HG03432 (cell line): ENCODE data around the gene ADAM33.

ENCODE experiments used
- ATAC-seq: cut with Tn5 transposase; IDR thresholded peaks from one replicate; pipeline ENCODE4 v1.9.1; 2021; ENCODE audit warnings: mild to moderate bottlenecking, moderate library complexity; ENCODE audit not compliant: unreplicated experiment

ADAM33 gene

DNA sequence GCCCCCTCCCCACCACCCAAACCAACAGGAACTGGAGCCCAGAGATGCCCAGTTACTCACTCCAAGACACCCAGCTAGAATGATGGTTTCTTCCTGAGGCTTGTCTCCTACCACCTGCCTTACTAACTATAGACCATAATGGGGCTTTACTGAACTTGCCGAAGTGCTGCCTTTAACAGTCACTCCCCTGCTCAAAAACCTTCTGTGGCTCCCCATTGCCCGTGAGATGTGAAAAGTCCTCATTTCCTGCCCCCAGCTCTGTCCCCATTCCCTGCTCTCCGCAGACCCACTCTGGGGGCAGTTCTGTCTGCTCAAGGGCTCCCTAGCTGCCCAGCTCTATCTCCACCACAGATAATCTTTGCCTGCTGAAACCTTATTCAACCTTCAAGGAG is 25.7 kb upstream of the ADAM33 start:
- no peak for ATAC-seq

DNA sequence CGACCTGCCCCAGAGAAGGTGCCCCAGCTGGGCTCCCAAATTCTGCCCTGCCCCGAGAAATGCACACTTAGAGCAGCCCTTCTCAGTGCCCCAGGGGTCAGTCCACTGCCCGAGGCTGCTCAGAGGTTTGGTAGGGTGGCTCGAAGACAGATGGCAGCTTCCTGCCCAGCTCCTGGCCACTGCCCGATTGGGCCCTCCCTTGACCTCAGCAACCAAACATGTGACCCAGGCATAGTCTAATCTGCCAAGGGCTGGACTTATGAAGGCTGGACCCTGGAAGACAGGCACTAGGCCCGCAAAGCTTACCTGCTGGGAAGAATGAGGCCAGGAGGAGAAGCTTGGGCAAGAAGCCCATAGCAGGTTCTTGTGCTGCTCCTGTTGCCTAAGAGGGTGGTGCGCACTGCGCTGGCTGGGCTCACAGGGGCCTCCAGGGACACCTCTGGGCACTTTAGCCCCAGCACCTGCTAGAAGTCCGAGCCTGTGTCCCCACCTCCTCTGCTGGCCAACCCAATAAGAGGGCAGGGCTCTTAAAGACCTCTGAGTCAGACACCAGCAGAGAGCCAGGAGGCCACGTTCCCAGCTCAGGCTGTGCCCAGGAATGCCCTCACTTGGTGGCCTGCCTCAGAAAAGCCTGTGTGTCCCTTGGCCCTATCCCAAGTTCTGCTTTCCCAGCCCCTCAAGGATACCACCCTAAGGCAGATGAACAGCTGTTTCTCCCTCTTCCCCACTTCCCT is 25.1 kb upstream of the ADAM33 start:
- ATAC-seq = no peak

DNA sequence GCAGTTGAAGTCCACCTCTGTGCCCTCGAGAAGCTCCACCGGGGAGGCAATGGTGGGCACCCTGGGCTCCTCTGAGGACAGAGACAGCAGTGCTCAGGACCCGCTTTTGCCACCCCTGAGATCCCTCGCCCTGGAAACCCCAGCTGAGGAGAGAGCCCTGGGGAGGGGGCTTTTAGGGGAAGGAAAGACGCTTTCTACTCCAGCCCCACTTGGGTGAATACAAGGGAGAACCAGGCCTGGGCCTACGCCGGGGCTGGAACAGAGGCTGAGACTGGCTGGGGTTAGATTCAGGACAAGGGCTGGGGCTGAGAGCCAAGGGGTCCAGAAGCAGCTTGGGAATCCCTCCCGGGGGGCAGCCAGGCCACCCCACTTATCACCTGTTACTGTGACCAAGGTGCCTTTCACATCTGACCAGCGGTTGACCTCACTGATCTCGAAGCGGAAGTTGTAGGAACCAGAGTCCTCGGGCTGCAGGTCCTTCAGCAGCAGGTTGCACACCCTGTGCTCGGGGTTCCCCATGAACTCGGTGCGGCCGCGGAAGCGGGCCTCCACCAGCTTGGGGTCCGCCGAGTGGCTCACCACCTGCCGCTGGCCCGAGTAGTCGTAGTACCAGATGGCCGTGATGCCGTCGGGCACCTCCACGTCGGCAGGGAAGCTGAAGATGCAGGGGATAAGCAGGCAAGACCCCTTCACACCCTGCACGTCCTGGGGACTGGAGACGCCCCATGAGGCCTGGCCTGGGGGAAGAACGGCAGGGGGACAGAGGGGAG is 24.3 kb upstream of the ADAM33 start:
- no peak for ATAC-seq

DNA sequence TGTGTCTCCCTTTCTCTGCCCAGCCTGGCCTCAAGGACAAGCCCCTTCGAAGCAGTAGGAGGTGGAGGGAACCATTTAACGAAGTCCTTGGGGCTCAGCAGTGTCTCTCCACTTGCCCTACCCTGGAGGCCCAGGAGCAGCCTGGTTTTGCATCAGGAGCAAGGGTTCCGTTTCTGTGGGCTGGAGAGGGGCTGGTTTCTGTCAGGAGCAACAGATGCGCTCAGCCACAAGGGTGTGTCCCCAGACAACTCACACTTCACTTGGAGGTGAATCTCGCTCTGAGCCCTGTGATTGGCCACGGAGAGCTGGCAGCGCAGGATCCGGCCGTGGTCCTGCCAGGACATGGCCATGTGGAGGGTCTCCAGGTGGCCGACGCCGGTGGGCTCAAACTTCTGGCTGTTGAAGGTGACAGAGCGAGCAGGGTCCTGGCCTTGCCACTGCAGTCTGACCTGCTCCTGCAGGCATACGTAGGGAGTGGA is 23.7 kb upstream of the ADAM33 start:
- ATAC-seq = no peak

DNA sequence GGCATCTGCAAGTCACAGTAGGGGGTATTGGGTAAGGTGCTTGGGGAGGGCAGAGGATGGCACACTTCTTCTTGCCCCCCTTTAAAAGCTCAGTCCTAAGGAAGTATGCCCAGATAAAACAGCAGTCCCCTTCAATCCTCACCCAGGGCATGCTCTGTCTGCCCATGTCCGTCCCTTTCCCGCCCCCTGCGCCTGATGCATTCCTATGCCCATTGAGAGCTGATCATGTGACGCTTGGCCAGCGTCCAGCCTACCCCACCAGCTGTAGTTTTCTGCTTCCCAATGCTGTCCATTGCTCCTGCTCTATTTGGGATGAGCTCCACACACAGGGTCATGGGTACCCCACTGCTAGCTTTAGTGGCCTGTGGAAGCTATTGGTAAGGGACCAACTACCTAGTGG is 22.3 kb upstream of the ADAM33 start:
- ATAC-seq = no peak

DNA sequence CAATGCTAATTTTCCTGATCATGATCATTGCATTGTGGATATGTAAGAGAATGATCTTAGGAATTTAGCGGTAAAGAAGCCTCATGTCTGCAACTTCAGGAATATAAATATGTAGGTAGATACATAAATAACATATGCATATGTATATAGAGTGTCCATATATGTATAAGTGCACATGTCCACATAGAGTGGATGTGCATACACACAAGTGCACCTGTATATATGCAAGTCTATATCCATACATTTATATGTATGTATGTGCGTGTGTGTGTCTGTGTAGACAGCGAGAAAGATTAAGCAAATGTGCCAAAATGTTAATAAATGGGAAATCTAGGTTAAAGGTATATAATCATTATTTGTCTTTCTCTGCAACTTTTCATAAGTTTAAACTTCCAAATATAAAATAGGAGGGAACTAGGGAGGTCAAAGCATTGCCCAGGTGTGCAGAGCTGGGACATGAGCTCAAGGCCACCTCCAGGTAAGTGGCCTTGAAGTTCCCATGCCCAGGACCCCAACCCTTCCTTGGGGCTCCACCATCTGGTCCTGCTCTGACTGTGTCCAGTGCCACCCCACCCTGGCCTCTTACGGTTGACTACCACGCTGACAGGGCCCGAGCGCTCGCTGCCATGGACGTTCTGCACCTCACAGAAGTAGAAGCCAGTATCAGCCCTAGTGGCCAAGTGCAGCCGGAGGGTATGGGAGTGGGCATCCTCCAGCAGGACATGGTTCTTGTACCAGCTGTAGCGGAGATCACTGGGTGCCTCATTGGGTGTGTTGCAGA is 21.0 kb upstream of the ADAM33 start:
- no peak for ATAC-seq

DNA sequence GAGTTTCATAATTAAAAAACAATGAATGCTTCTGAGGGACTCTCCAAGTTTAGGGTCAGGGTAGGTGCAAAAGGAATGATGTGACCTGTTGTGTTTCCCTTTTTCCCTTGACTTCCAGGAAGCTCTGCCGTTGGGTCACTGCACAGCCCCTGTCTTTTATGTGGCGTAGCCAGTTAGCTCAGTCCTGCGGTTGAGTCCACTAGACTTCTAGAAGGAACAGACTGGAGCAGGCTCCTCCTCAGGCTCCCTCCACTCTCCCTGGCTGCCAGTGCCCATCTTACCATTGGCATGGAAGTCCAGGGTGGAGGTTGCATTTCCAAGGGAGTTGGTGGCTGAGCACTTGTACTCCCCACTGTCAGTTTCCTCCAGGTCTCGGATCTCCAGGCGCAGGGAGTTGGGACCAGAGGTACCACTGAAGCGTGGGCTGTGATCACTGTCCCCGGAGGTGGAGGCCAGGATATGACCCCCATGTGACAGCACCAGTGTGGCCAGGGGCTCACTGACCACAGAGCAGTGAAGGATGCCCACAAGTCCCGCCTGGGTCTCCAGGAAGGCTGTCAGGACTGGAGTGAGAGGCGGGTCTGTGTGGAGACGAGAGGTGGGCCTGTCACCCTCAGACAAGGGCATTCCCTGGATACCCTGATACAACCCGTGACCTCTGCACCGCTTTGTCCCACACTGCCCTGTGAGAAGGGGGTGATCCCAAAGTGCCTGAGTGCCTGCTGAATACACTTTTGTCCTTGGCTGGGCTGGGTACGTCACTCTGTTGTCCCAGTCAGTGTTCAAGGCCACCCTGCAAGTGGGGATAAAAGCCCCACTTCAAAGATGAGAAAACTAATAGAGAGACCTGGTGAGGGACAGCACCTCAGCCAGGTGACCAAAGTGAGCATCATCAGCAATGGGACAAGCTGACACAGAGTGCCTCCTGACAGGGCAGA is 19.5 kb upstream of the ADAM33 start:
- no peak for ATAC-seq

DNA sequence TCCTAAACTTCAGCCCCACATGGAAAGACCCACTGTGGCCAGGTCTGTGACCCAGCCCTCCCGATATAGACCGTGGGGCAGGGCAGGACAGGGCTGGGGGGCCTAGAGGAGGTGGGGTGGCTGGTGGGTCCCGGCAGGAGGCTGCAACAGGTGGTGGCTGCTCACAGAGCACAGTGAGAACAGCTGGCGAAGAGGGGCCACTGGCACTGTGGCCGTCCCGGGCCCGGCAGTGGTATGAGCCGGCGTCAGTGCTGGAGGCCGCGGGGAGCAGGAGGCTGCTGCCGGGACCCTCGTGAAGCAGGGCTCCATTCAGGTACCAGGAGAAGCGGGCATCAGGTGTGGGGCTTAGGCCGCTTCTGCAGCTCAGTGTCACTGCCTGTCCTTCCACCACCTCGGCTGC is 17.2 kb upstream of the ADAM33 start:
- no peak for ATAC-seq

DNA sequence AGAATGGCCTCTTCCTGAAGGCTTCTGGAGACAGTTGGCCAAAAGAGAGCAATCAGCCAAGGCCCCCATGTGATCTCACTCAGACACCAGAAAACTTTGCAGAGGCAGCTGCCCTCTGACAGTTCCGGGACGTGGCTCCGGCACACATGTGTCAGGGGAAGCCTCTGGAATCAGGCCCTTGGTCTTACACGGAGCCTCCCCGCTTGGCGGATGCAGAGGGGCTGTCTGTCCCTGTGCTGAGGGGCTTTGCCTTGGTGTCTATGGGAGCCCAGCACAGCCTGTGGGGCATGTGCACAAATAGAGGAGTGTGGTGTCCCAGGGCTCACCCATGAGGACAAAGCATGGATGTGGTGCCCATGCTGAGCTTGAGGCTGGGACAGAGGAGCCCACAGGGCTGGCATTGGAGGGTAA is 16.8 kb upstream of the ADAM33 start:
- ATAC-seq = no peak

DNA sequence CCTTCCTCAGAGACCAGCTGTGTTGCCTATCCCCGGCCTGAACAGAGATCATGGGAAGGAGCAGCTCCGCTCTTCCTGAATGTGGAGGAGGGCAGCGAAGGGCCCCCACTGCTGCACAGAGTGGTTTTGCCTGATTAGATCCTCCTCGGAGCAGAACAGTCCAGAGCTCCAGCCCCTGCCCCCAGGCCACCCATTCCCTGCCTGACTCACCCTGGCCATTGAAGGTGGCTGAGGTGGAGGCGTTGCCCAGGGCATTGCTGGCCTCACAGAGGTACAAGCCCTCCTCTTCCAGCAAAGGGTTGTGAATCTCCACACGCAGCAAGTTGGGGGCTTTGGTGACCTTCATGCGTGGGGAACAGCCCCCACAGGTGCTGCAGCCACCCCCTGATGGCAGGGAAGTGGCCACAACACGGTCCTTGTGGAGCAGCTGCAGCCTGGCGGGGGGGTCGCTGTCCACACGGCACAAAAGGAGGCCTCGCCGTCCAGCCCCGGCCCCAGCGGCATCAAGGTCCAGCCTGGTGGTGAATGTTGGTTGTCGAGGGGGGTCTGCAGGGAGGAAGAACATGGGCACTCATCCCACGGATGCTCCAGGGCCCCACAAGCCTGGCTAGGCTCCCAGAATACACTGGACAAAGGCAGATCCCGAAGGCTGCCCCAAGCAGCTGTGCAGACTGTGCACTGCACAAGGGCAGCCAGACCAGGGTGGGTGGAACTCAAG is 15.9 kb upstream of the ADAM33 start:
- no peak for ATAC-seq

DNA sequence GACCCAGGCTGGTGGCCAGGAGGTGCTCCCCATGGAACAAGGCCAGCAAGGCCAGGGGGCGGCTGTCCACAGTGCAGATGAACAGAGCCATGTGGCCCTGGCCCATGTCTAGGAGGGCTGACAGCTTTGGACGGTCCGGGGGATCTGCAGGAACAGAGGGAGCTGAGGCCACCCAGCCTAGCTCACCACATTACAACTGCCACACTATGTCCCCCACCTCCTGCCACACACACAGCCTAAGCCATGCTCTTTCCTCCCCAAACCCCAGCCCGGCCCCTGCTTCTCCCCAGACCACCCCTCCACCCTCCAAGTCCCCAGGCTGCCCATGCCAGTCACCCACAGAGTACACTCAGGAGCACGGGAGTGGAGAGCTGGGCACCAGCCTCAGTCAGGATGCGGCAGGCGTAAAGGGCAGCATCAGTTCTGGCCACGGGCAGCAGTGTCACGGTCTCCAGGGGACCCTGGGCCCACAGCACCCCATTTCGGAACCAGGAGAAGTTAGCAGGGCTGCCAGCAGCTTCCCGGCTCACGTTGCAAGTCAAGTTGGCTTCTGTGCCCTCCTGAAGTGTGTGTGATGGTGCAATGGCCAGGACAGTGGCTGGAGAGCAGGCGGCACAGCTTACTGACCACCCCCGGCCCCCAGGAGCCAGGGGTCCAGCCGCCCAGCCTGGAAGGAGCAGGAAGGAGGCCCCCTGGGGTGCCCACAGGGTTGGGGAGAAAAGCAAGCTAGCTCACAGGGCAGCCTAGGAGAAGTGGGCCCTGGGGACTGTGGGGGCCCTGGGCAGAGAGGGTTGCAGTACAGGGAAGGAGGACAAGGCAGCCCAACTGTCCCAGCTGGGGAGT is 15.2 kb upstream of the ADAM33 start:
- ATAC-seq = no peak

DNA sequence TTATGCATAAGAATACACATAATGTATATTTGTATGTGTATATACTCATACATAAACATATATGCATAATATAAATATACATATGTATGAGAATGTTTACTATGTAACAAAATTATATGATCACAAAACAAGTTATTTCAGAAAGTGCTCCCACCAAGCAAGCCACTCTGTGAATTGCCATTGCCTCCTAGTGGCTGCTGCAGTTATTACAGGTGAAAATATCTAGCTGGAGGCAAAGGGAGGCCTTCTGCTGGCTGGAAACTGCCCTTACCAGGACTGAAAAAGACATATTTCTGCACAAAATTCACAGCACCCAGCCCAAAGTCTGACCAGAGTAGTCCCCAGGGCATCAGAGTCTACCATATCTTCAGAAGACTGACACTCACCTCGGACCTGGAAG is 14.4 kb upstream of the ADAM33 start:
- no peak for ATAC-seq

DNA sequence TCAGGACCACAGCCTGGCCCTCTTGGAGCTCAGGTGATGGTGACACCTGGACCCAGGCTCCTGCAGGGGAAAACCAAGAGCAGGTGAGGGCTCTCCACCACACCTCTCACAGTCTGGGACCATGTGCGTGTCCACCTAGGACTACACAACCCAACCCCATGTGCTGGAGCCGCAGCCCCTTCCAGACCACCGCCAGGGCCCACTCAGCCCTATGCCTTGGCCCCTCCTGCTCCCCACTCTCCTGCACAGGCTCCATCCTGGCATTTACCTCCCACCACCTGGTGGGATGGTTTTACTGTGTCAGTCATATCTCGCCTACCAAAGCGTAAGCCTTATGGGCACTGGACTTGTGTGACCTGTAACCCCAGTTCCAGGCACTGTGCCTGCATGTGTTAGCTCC is 13.1 kb upstream of the ADAM33 start:
- no peak for ATAC-seq

DNA sequence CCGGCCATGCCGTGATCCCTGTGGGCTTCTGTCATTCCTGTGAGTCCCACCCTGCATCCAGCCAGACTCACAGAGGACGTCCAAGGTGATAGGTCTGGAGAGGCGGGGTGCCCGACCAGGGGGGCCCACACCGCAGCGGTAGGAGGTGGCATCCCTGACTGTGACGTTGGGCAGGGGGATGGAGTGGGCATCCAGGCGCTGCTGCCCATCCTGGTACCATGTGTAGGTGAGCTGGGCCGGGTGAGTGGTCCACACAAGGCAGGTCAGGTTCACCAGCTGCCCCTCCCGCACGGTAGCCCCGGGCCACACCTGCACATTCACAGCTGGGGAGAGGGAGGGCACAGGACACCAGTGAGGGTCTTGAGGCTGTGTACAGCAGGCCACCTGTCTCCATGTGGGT is 11.6 kb upstream of the ADAM33 start:
- no peak for ATAC-seq

DNA sequence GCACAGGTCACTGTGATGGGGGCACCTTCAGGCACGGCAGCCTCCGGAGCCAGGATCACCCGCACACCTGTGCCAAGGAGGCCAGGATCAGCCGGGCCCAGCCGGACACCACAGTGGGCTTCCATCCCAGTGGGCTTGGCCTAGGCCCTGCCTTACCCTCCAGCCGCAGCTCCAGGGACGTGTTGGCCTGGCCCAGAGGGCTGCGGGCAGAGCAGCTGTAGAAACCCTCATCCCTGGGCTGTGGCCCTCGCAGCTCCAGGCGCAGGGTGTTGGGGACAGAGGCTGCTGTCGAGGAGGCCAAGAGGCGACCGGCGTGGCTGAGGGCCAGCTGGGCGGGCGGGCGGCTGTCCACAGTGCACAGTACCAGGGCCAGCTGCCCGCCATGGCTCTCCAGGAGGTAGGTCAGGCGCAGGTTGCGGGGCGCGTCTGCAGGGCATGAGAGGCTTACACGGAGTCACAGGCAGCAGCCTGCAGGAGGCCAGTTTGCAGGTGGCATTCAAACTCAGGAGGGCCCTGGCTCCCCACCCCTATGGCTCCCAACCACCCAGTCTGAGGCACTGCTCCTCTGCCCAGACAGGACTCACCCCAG is 11.0 kb upstream of the ADAM33 start:
- no peak for ATAC-seq

DNA sequence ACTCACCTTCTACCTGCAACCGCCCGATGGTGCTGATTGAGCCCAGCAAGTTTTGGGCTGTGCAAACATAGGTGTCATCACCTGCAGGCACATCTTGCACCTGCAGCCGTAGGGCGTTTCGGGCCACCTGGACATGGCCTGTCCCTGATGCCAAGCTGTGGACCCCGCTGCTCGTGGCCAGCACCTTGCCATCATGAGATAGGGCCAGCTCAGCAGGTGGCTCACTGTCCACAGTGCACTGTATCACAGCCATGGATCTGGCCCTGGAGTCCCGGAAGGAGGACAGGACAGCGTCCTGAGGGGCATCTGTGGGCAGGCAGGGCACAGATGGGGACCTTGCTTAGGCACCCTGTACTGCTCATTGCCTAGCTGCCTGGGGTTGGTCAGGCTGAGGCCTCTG is 10.1 kb upstream of the ADAM33 start:
- ATAC-seq = no peak

DNA sequence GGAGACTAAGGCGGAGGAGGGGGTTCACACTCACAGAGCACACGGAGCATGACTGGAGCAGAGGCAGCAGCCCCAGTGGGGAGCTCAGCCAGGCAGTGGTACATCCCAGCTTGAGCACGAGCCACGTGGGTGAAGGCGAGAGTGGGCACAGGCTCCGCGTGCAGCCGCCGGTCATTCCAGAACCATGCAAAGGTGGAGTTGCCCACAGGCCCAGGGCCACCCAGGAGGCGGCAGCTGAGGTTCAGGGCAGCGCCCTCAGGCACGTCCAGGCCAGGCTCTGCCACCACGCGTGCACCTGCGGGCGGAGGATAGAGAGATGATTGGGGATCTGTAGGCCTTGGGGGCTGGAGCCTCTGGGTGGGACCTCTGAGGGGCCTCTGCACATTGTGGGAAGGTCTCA is 9.5 kb upstream of the ADAM33 start:
- no peak for ATAC-seq

DNA sequence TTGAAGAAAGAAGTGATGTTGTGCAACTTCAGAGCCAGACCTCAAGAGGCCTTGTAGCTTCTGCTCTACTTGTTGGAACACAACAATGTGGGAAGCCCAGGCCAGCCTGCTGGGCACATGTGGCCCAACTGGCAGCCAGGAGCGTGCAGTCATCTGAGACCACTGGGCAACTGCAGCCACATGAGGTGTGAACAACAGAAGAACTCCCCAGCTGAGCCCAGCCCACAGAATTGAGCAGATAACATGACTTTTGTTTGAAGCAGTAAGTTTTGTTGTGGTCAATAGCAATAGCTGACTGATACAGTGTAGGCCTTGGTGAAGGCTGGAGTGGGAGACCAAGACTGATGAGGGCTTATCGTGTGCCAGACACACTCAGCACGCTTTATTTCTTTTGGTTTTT is 8.6 kb upstream of the ADAM33 start:
- ATAC-seq = no peak

DNA sequence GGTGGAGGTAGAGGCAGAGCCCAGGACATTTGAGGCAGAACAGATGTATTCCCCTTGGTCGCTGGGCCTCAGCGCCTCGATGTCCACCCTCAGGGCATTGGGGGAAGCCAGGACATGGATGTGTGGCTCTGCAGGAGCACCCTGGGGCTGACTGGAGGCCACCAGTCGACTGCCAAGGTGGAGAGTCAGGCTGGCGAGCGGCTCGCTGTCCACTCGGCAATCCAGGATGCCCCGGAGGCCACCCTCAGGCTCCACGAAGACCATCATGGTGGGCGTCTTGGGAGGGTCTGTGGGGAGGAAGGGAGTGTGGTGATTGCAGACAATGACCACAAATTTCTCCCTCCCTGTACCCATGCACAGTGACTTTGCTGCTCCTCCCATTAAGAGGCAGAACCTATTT is 8.2 kb upstream of the ADAM33 start:
- ATAC-seq = no peak
